Nephron progenitor cell (in vitro differentiated cells): ENCODE measurements around the gene ASCC2.

Experiments
- DNase-seq: peaks from one replicate; pipeline ENCODE4 v3.0.0; 2021
- H3K27ac Mint-ChIP-seq: 2 replicates; pipeline ENCODE4 v1.8.0; 2021; ENCODE audit warnings: mild to moderate bottlenecking, moderate library complexity, mixed read lengths
- H3K27me3 Mint-ChIP-seq: 2 replicates; pipeline ENCODE4 v1.8.0; 2021; ENCODE audit warnings: mild to moderate bottlenecking, low read depth, mixed read lengths; ENCODE audit not compliant: poor library complexity
- H3K36me3 Mint-ChIP-seq: 2 replicates; pipeline ENCODE4 v1.8.0; 2021; ENCODE audit warnings: low read depth, mixed read lengths
- H3K4me1 Mint-ChIP-seq: 2 replicates; pipeline ENCODE4 v1.8.0; 2021; ENCODE audit warnings: mixed read lengths
- H3K4me3 Mint-ChIP-seq: 2 replicates; pipeline ENCODE4 v1.8.0; 2021; ENCODE audit warnings: mild to moderate bottlenecking, moderate library complexity, mixed read lengths
- H3K9me3 Mint-ChIP-seq: 2 replicates; pipeline ENCODE4 v1.8.0; 2021; ENCODE audit warnings: mild to moderate bottlenecking, moderate library complexity, mixed read lengths
- CTCF ChIP-seq: fragments of 200-600 bp; sonication (generic); IDR thresholded peaks from 2 replicates; pipeline ENCODE4 v1.5.0; 2021; ENCODE audit warnings: antibody characterized with exemption

Gene ASCC2

GRCh38 chr22:29815580-29815979, 22.5 kb downstream of the ASCC2 start:
- no peaks in the 10 kb centered on the region for H3K9me3 Mint-ChIP-seq
- peaks cover 4% of the 10 kb centered on the region for H3K27me3 Mint-ChIP-seq
- H3K27ac Mint-ChIP-seq, result no peak overlapping the region
- peaks cover 71% of the 10 kb centered on the region for H3K36me3 Mint-ChIP-seq
- TF ChIP-seq CTCF, result no peak
- peaks cover 41% of the 10 kb centered on the region for H3K4me1 Mint-ChIP-seq
- H3K4me3 Mint-ChIP-seq, result no peak overlapping the region
- no peak for DNase-seq

- Mint-ChIP-seq H3K4me3 (no peak overlapping the region), H3K36me3 (peaks cover 68% of the 10 kb centered on the region), H3K4me1 (peaks cover 48% of the 10 kb centered on the region), H3K27ac (no peak overlapping the region), H3K9me3 (no peaks in the 10 kb centered on the region), H3K27me3 (peaks cover 4% of the 10 kb centered on the region)
- no peak for TF ChIP-seq CTCF
- DNase-seq, result no peak
These were observed 24.1 kb downstream of the ASCC2 start for GRCh38 chr22:29814003-29814402.

DNA sequence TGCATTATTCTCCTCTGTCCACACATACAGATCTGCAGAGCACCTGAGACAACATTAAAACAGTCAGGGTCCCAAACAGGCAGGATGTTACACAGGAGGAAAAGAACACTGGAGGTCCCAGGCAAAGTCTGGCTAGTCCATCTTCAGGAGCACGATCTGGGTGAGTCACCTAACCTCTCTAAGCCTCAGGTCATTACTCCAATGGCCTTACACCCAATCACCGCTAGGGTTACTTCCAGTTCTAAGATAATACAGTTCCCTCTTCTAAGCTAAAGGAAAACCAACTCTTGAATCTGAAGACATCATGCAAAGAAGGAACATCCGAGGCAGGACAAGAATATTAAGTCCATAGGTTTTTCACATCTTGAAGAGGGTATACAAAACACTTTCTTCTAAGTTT, 24.5 kb downstream of the ASCC2 start:
- peaks cover 44% of the 10 kb centered on the region for H3K4me1 Mint-ChIP-seq
- TF ChIP-seq CTCF, result no peak
- H3K36me3 Mint-ChIP-seq, result peaks cover 68% of the 10 kb centered on the region
- no peaks in the 10 kb centered on the region for H3K9me3 Mint-ChIP-seq
- H3K4me3 Mint-ChIP-seq, result no peak overlapping the region
- no peak overlapping the region for H3K27ac Mint-ChIP-seq
- DNase-seq, result no peak
- peaks cover 4% of the 10 kb centered on the region for H3K27me3 Mint-ChIP-seq

- Mint-ChIP-seq H3K4me1 (peaks cover 46% of the 10 kb centered on the region), H3K27me3 (peaks cover 4% of the 10 kb centered on the region), H3K27ac (no peak overlapping the region), H3K9me3 (no peaks in the 10 kb centered on the region), H3K36me3 (peaks cover 67% of the 10 kb centered on the region), H3K4me3 (no peak overlapping the region)
- no peak for DNase-seq
- no peak for TF ChIP-seq CTCF
These were observed 24.9 kb downstream of the ASCC2 start for GRCh38 chr22:29813126-29813525.

GRCh38 chr22:29811377-29811776, 26.7 kb downstream of the ASCC2 start:
- Mint-ChIP-seq H3K27me3 (peaks cover 7% of the 10 kb centered on the region), H3K27ac (no peak overlapping the region), H3K4me3 (no peak overlapping the region), H3K36me3 (peaks cover 63% of the 10 kb centered on the region), H3K4me1 (peaks cover 54% of the 10 kb centered on the region), H3K9me3 (no peaks in the 10 kb centered on the region)
- DNase-seq, result no peak
- TF ChIP-seq CTCF, result no peak

- H3K36me3 Mint-ChIP-seq, result peaks cover 66% of the 10 kb centered on the region
- TF ChIP-seq CTCF, result no peak
- H3K4me1 Mint-ChIP-seq, result peaks cover 54% of the 10 kb centered on the region
- H3K4me3 Mint-ChIP-seq, result no peak overlapping the region
- no peak for DNase-seq
- H3K9me3 Mint-ChIP-seq, result no peaks in the 10 kb centered on the region
- H3K27ac Mint-ChIP-seq, result peak overlapping the region; percentile 2
- peaks cover 7% of the 10 kb centered on the region for H3K27me3 Mint-ChIP-seq
These were observed 27.9 kb downstream of the ASCC2 start for GRCh38 chr22:29810216-29810615.
